Left kidney (tissue), 8 donors: Measurements from ENCODE around the gene VAV2. TPM values are rescaled to one million over a fixed set of nuclear protein-coding genes. Genes with fewer than 3 reads are reported as not detected.

Experiments used
- DNase-seq: peaks from one replicate; pipeline ENCODE4 v3.0.0-alpha.2; 2013
- long read RNA-seq, 8 donors: transcript quantifications; one replicate each; lab custom pipeline, GENCODE V29; 2026
- polyA plus RNA-seq: library from polyadenylated mRNA; unstranded; fragments of 120-200 nt; gene quantifications from one replicate; pipeline ENCODE4 v1.2.1, GENCODE V29; 2013; ENCODE audit not compliant: insufficient read length

Gene VAV2, protein sequence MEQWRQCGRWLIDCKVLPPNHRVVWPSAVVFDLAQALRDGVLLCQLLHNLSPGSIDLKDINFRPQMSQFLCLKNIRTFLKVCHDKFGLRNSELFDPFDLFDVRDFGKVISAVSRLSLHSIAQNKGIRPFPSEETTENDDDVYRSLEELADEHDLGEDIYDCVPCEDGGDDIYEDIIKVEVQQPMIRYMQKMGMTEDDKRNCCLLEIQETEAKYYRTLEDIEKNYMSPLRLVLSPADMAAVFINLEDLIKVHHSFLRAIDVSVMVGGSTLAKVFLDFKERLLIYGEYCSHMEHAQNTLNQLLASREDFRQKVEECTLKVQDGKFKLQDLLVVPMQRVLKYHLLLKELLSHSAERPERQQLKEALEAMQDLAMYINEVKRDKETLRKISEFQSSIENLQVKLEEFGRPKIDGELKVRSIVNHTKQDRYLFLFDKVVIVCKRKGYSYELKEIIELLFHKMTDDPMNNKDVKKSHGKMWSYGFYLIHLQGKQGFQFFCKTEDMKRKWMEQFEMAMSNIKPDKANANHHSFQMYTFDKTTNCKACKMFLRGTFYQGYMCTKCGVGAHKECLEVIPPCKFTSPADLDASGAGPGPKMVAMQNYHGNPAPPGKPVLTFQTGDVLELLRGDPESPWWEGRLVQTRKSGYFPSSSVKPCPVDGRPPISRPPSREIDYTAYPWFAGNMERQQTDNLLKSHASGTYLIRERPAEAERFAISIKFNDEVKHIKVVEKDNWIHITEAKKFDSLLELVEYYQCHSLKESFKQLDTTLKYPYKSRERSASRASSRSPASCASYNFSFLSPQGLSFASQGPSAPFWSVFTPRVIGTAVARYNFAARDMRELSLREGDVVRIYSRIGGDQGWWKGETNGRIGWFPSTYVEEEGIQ
- 35.2 TPM for polyA plus RNA-seq
- long read RNA-seq, donor 1, full-length matches to known transcripts = 3 of 3 reads
- long read RNA-seq, donor 1, partial matches to known transcripts = 0 of 3 reads
- long read RNA-seq, donor 1, other reads (novel, unspliced or antisense) = 0 of 3 reads
- long read RNA-seq, donor 2 = 0 reads
- long read RNA-seq, donor 3 = 0 reads
- long read RNA-seq, donor 4 = 0 reads
- long read RNA-seq, donor 5, full-length matches to known transcripts = 1 of 1 reads
- long read RNA-seq, donor 5, partial matches to known transcripts = 0 of 1 reads
- long read RNA-seq, donor 5, other reads (novel, unspliced or antisense) = 0 of 1 reads
- long read RNA-seq, donor 6, full-length matches to known transcripts = 2 of 2 reads
- long read RNA-seq, donor 6, partial matches to known transcripts = 0 of 2 reads
- long read RNA-seq, donor 6, other reads (novel, unspliced or antisense) = 0 of 2 reads
- long read RNA-seq, donor 7, full-length matches to known transcripts = 2 of 2 reads
- long read RNA-seq, donor 7, partial matches to known transcripts = 0 of 2 reads
- long read RNA-seq, donor 7, other reads (novel, unspliced or antisense) = 0 of 2 reads
- long read RNA-seq, donor 8, full-length matches to known transcripts = 1 of 1 reads
- long read RNA-seq, donor 8, partial matches to known transcripts = 0 of 1 reads
- long read RNA-seq, donor 8, other reads (novel, unspliced or antisense) = 0 of 1 reads

DNA sequence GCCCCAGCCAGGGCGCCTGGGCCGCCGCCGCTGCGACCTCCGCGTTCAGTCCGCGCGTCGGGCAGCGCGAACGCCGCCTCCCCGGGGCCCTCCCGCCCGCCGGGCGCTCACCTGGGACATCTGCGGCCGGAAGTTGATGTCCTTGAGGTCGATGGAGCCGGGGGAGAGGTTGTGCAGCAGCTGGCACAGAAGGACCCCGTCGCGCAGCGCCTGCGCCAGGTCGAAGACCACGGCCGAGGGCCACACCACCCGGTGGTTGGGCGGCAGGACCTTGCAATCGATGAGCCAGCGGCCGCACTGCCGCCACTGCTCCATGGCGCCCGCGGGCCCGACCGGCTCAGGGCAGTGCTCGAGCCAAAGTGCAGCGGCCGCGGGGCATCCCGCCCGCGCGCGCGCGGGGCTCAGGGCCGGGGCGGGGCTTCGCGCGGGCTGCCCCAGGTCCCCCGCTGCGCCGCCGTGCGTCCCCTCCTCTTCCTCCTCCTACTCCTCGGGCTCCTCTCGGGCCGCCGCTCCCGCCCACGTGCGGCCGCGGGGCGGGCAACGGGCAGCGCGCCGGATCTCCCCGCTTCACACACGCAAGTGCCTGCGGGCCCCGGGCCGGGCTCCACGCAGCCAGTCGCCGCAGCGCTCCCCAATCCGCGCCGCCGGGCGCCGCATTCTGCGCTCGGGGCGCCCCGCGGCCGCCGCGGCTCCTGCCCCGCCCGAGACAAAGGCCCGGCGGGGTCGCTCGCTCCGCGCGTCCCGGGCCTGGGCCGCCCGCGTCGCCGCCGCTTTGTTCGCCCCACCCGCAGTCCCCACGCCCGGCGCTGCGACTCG is at the start of gene VAV2:
VAV2 (minus strand) TSS at position 361 of the 816 bp plus-strand sequence; CDS start at position 315, 46 bp downstream.
- DNase-seq = no peak

DNA sequence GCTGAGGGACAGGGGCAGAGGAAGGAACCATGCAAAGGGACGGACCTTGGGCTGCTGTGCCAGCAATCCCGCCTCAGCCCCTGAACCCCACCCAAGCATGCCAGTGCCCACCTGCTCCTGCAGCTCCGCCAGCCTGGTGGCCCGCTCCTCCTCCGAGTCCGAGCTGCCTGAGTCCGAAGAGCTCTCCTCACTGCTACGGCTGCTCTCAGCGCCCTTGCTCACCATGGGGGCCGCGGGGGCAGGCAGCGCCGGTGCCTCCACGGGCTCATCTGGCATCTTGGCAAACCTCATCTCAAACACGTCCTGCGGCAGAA is 49.5 kb upstream of the VAV2 start:
- no peak for DNase-seq

DNA sequence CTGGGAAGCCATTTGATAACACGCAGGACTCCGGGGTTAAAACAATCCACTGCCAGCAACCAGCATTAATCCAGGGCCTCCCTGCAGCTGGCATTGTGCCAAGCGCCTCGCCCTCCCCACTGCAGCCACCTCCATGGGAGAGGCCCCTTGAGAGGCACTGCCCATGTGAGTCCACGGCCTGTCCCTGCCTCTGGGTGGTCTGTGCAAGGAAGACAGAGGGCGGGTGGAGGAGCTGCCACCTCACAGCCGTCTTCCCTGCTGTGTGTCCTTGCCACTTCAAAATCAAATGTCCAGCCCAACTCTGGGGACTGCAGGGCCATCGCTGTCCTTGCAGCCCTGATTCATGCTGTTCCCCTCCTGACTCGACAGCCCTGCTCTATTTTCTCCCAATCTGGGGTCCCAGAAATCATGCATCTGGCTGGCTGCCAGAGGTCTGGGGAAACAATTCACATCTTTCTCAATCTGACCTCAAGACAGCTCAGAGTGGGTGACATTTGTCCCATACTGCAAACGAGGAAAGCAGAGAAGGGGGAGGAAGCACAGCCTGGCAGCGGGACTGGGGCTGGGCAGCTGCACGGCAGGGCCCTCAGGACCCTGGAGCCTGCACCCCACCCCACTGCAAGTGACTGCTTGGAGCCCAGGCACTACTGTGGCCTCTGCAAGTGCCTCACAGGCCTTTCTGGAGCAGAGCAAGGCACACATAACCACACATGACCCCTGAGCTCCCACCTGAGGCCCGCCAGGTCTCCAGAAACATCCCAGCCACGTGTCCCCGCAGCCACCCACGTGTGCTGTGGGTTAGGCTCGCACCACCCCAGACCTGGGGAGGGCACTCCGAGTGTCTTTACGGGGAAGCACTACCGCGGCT is 48.9 kb upstream of the VAV2 start:
- DNase-seq = no peak

DNA sequence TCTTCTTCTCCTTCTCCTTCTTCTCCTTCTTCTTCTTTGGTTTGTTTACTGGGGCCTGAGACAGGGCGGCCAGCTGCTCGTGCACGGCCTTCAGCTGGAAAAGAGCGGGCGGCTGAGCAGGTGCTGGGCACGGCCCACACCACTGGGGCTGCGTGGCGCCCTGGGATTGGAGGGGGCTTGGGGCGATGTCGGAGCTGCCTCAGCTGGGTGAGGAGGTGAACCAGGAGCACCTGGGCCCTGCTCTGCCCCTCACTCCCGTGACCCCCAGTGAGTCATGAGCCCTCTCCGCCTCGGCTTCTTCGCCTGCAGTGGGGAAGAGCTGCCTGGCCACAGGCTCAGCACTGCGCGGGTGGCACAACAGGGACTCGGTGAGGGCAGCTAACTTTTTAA is 48.0 kb upstream of the VAV2 start:
- DNase-seq = no peak

DNA sequence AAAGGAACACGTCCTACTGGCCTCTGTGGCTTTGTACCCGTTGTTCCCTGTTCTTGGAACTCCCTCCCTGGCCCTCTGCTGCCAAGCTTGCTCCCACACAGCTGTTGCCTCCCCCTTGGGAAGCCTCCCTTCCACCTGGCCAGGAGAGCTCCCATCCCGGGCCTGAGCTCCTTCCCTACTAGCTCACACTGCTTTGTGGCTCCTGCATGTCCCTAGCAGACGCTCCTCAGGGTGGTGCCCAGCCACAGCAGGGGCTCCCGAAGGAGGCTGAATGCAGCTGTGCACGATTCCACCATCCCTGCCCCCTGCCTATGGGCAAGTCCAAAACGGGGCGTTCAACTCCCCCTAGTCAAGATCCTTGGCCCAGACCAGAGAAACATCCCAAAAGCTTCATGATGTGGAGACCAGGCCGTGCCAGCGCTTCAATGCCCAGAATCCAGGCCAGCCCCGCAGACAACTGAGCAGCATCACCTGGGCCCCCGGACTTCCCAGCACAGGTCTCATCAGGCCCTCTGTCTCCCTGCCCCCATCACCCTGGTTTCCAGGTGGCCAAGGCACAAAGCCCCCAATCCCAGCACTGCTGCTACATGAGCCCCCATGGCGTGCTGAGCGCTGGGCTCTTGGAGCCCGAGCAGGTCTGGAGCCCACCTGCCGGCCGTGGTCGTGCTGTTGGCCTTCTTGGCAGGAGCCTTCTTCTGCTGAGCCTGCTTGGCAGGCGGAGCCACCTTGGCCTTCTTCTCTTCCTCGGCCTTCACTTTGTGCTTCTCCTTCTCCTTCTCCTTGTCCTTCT is 47.5 kb upstream of the VAV2 start:
- no peak for DNase-seq

DNA sequence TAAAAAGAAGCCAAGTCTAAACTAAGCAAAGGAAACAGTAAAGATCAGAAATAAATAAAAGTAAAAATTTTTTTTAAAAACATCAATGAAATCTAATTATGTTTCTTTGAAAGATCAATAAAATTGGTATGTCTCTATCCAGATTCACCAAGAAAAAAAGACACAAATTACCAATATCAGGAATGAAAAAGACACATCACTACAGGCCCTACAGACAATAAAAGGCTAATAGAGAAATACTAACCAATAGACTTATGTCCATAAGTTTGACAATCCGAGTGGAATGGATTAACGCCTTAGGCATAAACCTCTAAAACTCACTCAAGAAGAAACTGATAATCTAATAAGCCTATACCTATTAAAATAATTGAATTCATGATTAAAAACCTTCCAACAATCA is 45.5 kb upstream of the VAV2 start:
- DNase-seq = no peak

DNA sequence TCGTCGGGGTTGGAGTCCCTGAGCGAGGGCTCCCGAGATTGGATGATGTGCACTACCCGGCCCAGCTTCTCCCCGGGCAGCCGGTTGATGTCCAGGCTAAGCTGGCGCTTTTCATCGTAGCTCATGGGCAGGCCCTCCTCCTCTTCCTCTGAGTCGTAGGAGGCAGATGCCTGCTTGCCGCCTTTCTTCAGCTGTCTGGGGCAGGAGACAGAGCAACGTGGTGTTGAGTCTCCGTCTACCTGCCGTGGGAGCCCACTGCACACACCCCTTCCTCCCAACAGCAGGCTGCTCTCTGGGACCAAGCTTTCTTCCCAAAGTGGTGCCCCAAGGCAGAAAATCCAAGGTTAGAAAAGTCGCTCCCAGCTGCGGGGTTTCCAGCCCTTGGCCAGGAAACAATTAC is 44.0 kb upstream of the VAV2 start:
- no peak for DNase-seq

DNA sequence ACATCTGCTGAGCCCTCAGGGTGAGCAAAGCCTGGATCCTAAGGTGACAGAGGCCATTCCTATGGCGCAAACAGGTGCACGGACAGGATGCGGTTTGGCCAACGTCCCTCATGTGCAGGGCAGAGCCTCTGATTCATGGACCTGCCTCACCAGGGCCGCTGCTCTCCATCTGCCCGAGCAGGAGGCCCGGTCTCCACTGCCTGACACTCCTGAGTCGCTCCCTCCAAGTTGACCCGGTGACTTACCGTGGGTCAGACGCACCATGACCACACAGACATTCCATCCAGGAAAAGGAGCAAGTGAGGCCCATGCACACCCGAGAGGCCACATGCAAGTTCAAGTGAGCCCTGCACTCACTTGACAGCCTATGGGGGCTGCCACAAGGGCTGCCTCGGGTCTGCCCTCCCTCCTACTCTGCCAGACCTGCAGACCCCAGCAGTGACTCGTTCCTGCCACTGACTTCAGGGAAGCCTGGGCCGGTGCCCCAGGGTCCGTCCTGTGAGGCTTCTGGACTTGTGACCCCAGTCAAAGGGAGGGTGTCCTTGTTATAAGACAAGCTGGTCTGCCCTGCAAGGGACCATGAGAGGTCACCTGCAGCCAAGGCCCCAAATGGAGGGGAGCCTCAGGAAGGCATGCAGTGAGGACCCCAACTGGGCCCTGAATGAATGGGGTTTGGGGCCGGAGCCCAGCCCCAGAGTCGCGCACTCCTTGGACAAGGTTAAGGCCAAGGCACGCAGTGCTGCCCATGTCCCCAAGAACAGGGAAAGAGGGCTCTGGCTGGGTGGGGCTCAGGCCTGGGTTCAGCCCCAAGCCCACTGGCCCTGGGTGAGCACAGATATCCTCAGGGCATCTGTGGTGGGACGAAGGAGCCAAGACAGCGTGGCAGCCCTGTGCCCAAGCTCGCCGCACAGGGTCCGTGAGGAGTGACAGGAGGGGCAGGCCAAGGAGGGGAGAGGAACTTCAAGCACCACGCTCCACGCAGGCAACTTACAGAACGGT is 43.2 kb upstream of the VAV2 start:
- no peak for DNase-seq

DNA sequence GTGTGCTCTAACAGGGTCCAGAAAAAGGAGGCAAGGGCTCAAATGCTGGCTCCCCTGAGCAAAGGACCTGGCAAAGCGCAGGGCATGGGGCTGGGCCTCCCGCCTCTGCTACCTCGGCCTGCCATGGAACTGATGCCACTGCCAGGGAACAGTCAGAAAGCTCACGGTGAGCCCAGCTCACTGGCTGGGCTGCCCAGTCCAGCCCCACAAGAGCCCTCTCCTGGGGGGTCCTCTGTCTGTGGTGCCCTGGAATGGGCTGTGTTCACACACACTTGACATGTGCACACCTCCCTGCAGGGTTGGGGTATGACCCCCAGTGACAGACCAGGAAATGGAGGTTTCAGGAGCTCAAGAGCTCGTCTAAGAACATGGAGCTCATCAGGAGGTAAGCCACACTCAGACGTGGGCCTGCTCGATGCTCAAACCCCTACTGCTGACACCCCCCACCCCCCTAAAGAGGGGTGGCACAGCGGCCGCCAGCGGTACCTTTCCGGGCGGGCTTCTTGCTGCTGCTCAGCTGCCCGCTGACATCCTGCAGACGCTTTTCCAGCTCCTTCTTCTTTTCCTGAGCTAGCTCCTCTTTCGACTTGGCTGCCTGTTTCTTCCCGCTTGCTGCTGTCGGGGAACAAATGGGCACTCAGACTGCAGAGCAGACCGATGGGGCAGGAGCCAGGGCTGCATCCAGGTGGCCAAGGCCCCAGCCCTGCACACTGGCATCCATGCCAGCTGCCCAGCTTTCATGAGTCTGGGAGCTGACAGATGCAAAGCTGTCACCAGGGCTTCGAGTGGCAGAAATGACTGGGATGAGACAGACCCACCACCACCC is 42.3 kb upstream of the VAV2 start:
- DNase-seq = no peak

DNA sequence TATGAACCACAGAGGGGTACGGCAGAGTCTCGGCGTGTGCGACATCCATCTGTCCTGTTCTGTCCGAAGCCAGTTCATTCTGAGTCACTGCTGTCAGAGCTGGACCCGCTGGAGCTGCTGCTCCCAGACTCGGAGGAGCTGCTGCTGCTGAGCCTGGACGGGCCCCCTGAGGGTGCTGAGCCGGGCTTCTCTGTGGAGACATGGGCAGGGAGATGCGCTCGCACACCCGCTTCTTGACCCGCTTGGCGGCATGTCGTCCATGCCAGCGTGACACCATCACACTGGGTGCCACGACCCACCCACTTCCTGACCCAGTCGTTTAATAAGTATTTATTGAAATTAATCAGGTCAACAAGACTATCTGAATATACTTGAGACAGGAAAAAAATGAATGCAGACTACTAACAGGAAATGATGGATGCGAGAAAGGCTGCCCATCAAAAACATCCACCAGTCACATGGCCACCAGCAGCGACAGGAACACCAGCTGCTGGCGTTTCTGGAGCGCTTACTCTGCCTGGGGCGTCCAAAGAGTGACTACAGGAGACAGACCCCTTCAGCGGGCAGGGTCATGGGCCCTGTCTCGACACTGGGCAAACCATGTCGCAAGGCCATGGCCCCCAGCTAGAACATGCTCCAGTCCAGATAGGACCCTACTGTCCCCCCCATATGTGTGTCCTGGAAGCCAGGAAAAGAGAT is 41.5 kb upstream of the VAV2 start:
- no peak for DNase-seq

DNA sequence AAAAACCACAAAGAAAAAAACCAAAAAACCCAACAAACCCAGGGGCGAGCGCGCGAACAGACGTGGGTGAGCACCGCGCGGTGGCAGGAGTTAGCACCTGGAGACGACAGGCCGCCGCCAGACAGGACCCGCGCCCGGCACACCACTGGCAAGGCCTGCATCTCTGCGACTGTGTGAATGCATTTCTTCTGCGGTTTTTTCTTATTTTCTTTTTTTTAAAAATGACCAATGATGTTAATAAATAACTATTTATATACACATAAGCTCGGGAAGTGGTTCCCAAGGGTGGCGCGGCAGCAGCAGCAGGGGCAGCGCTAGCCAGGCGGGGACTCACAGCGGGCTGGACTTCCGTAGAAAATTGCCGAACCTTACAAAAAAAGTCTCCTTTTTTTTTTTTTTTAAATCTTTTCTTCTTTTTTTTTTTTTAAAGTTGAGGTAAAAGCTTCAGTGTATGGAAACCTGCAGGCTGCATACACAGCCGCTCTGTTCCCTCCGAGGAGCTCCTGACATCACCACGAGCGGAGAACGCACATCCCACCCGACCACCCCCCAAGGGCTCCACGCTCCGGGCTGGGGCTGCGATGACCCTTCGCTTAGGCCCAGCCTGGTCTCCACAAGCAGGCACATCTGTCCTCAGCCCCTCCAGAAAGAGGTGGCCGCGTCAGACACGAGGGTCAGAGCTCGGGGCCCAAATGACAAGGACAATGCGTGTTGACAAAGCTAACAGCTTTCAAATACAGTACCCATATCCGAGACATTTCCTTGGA is 40.5 kb upstream of the VAV2 start:
- no peak for DNase-seq

DNA sequence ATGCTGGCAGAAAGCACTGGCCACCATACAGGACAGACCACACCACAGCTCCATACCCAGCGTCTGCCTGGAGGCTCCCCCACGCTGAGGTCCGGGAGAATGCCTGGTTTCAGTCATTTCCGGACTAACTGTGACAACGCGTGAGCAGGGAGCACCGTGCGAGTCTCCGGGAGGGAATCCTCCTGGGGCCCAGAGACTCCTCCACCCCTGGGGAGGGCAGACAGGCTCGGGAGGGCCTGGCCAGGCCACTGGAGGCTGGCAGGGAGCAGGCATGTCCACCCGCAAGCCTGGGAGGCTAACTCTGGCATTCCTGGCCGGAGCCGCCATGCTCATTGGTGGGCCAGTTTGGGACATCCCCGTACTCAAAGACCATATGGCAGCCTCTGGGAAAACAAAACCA is 39.7 kb upstream of the VAV2 start:
- DNase-seq = no peak

DNA sequence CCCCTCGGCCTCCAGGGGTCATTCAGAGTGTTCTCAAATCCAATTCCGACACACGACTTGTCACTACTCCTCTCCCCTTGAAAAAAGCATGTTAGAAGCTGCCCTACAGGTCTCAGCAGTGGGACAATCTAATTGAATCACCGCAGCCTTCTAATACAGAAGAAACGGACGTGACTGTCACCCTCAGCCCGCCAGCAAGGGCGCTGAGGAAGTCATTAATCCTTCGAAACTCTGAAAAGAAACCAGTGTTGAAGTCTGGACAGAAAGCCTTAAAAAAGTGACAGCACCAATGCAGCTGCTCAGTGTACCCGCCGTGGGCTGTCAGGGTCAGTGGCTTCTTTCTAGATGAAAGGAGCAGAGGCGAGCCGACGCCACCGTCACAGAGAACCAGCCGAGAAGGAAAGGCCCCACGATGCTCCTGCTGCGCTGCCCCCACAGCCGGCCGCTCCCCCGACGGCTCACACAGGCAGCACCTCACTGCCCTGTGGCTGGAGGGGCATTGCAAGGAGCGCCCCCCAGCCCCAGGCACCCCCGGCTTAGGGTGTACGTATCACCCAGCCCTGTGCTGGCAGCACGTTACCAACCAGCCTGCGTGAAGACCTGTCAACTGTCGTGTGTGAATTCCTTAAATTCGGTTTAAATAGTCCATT is 38.8 kb upstream of the VAV2 start:
- DNase-seq = peak; percentile 15

DNA sequence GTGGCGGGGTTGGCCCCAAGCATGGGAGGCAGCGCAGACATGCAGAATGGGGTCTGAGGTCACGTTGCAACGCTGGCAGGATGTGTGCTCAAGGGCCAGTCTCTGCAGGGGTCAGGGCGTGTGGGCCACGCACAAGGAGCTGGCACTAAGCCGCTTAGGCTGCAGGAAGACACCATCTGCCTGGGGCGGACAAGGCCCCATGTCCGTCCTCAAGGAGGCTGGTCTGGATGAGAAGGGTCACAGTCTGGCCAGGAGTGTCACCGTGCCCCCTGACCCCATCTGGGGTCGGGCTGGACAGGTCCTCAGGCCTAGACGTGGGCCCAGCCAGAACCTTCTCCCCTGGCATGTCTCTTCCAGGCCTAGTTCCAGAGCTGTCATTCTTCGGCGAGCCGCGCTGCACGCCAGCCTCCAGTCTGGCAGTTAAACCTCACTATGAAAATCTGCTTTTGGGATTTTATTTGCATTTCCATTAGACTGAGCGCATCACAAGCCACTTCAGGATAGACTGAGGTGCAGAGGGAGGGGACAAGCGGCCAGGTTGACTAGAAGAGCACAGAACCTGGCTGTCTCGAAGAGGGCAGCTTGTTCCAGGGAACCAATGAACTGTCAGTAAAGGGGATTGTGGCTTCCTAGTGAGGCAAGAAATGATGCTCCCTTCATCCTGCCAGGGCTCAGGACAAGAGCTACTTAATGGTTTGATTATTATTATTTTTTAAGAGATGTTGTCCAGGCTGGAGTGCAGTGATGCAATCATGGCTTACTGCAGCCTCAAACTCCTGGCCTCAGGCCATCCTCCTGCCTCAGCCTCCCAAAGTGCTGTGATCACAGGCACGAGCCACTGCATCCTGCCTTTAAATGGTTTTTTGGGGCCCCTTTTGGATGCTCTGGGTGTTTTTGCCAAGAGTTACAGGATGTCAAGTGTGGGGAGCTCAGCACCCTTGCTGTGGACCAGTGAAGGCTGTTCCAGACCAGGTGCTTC is 37.4 kb upstream of the VAV2 start:
- no peak for DNase-seq
